GM12878 (cell line): ENCODE results near the gene NOL11. TPM values are rescaled to one million over a fixed set of nuclear protein-coding genes. Genes with fewer than 3 reads are reported as not detected.

ENCODE experiments used
- ATF2 ChIP-seq: IDR thresholded peaks from 2 replicates; pipeline ENCODE4 v1.6.1; 2012; ENCODE audit warnings: low read length, inconsistent platforms
- BHLHE40 ChIP-seq, 2 experiments: fragments of 450-650 bp in 1 of 2; IDR thresholded peaks; 2 replicates each; pipeline ENCODE4 v1.6.1; 2011 to 2017; ENCODE audit warnings: low read depth in 2 of 2, borderline replicate concordance in 1 of 2, improper control_type of control experiment in 1 of 2, low read length in 1 of 2, mild to moderate bottlenecking in 1 of 2
- BMI1 ChIP-seq: fragments of 450-650 bp; IDR thresholded peaks from 2 replicates; pipeline ENCODE4 v1.6.1; 2016; ENCODE audit warnings: mild to moderate bottlenecking, moderate library complexity, borderline replicate concordance
- EGR1 ChIP-seq, 2 experiments: IDR thresholded peaks; 1 replicate in 1 of 2; 2 replicates in 1 of 2; pipeline ENCODE4 v1.6.1; 2011 to 2012; ENCODE audit warnings: low read depth in 2 of 2, low read length in 2 of 2, borderline replicate concordance in 1 of 2, mild to moderate bottlenecking in 1 of 2, moderate library complexity in 1 of 2
- ELK1 ChIP-seq: IDR thresholded peaks from 2 replicates; pipeline ENCODE4 v1.6.1; 2012; ENCODE audit warnings: low read depth, low read length, improper control_type of control experiment
- ETV6 ChIP-seq, 2 experiments: fragments of 450-650 bp in 1 of 2; IDR thresholded peaks in 1 of 2; conservative IDR thresholded peaks in 1 of 2; 2 replicates each; pipeline ENCODE4 v1.6.1; 2014; ENCODE audit warnings: antibody characterized with exemption in 1 of 2, borderline replicate concordance in 1 of 2, low read depth in 1 of 2, mild to moderate bottlenecking in 1 of 2, moderate library complexity in 1 of 2
- IKZF1 ChIP-seq: fragments of 450-650 bp; conservative IDR thresholded peaks from 2 replicates; pipeline ENCODE4 v1.6.1; 2017; ENCODE audit warnings: antibody characterized with exemption, mild to moderate bottlenecking
- KLF5 ChIP-seq: fragments of 450-650 bp; IDR thresholded peaks from 2 replicates; pipeline ENCODE4 v1.6.1; 2014; ENCODE audit warnings: mild to moderate bottlenecking; ENCODE audit not compliant: partially characterized antibody
- NBN ChIP-seq: fragments of 450-650 bp; IDR thresholded peaks from 2 replicates; pipeline ENCODE4 v1.6.1; 2016
- NR2C2 ChIP-seq: IDR thresholded peaks from 2 replicates; pipeline ENCODE4 v1.6.1; 2011; ENCODE audit warnings: borderline replicate concordance, low read depth; ENCODE audit not compliant: control insufficient read depth, insufficient read length
- NR2F1 ChIP-seq: fragments of 450-650 bp; conservative IDR thresholded peaks from 2 replicates; pipeline ENCODE4 v1.6.1; 2017; ENCODE audit warnings: mild to moderate bottlenecking
- RAD51 ChIP-seq: fragments of 450-650 bp; IDR thresholded peaks from 2 replicates; pipeline ENCODE4 v1.6.1; 2016; ENCODE audit warnings: moderate library complexity, mild to moderate bottlenecking, inconsistent platforms
- RCOR1 ChIP-seq: conservative IDR thresholded peaks from 2 replicates; pipeline ENCODE4 v1.6.1; 2012; ENCODE audit warnings: low read depth, low read length, improper control_type of control experiment
- RELA ChIP-seq: fragments of 450-650 bp; IDR thresholded peaks from 2 replicates; pipeline ENCODE4 v1.8.0; 2014; ENCODE audit warnings: borderline replicate concordance; ENCODE audit not compliant: partially characterized antibody
- RELB ChIP-seq: fragments of 450-650 bp; IDR thresholded peaks from 2 replicates; pipeline ENCODE4 v1.6.1; 2017; ENCODE audit warnings: low read depth, mild to moderate bottlenecking, moderate library complexity
- SMAD5 ChIP-seq: IDR thresholded peaks from 2 replicates; pipeline ENCODE4 v1.6.1; 2016; ENCODE audit warnings: antibody characterized with exemption, low read depth
- SRF ChIP-seq, 2 experiments: IDR thresholded peaks; 2 replicates each; pipeline ENCODE4 v1.6.1; 2011; ENCODE audit warnings: low read depth in 2 of 2, low read length in 2 of 2, mild to moderate bottlenecking in 1 of 2, moderate library complexity in 1 of 2
- ZNF207 ChIP-seq: fragments of 450-650 bp; IDR thresholded peaks from 2 replicates; pipeline ENCODE4 v1.6.1; 2014; ENCODE audit warnings: antibody characterized with exemption, mild to moderate bottlenecking, borderline replicate concordance
- polyA plus RNA-seq, 11 experiments: library from polyadenylated mRNA; depleted of rRNA in 4 of 11; unstranded in 6 of 11; stranded (reverse) in 5 of 11; fragments of >200 nt; fragmentation: Nextera tagmentation in 4 of 11; fragmentation: Illumina TruSeq in 1 of 11; extraction: Ambion mirVana in 4 of 11; extraction: Trizol in 1 of 11; gene quantifications; 1 replicate in 1 of 11; 2 replicates in 10 of 11; pipeline versions ENCODE4 v1.2.1 to v1.2.3, GENCODE V29; 2011 to 2016; ENCODE audit warnings: inconsistent platforms in 2 of 11, missing spikeins in 2 of 11, low read depth in 1 of 11
- total RNA-seq, 4 experiments: library from RNA; depleted of rRNA in 3 of 4; stranded (reverse); fragments of >200 nt in 3 of 4; fragmentation: Illumina TruSeq in 1 of 4; extraction: Trizol in 1 of 4; gene quantifications; 2 replicates each; pipeline versions ENCODE4 v1.2.1 to v1.2.3, GENCODE V29; 2013 to 2021
- TF ChIP-seq, protein P1 (sequence below): fragments of 450-650 bp; IDR thresholded peaks from 2 replicates; pipeline ENCODE4 v1.6.1; 2018; ENCODE audit warnings: borderline replicate concordance, mild to moderate bottlenecking; ENCODE audit not compliant: partially characterized antibody

NOL11 gene
- total and polyA plus RNA-seq, 10 of the 15 experiments (the other 5 are each of a cell fraction or from before 2014, with no cell fraction given): 54.8 to 130 (median 94.6) TPM

DNA sequence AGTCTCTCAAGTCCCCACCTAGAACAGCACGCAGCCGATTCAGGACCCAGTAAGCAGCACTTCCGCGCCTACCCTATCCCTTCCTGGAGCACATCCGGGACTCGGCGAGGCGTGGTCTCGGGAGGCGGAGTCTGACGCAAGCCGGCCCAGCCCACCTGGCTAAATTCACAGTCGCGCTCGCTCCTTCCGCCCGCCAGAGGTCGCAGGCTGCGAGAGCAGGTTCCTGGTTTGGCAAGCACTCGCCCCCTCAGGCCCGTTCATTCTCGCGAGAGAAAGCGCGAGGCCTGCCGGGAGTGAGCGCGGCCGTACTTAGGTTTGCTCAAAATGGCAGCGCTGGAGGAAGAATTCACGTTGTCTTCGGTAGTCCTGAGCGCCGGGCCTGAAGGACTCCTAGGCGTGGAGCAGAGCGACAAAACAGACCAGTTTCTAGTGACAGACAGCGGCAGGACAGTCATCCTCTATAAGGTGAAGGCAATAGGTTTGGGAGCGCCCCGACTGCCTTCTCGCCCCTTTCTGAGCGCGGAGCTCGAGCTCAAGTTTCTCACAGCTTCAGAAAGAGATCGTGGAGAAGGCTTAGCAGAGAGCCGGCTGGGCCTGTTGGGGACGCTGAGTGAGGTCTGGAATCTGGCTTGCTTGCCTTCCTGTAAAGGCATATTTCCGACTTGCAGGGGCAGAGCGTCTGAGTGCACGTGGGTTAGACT is at the start of gene NOL11 (continued):
- TF ChIP-seq ELK1: peak; percentile 85
- TF ChIP-seq RCOR1: peak; percentile 98
- TF ChIP-seq RELB: peak; percentile 97
- TF ChIP-seq ETV6 (conservative IDR thresholded peaks at IDR 0.05 in 1 of 2, IDR thresholded peaks at IDR 0.05 in 1 of 2; ENCODE audit: borderline replicate concordance in 1 of 2, low read depth in 1 of 2): peak in 1 of 2 experiments; percentile 68; a peak in 1 of 4 replicates
- TF ChIP-seq RAD51: no peak
- TF ChIP-seq KLF5: no peak
- peak in 1 of 2 experiments; percentile 96; a peak in 2 of 3 replicates for TF ChIP-seq EGR1 (IDR thresholded peaks at IDR 0.05; ENCODE audit: borderline replicate concordance in 1 of 2, low read depth in 2 of 2, low read length in 2 of 2)
- no peak for TF ChIP-seq ATF2
- peak; percentile 95 for TF ChIP-seq SMAD5
- peak; percentile 34 to 72; a peak in 3 of 4 replicates for TF ChIP-seq SRF (IDR thresholded peaks at IDR 0.05; ENCODE audit: low read depth in 2 of 2, low read length in 2 of 2)
- TF ChIP-seq, protein P1, sequence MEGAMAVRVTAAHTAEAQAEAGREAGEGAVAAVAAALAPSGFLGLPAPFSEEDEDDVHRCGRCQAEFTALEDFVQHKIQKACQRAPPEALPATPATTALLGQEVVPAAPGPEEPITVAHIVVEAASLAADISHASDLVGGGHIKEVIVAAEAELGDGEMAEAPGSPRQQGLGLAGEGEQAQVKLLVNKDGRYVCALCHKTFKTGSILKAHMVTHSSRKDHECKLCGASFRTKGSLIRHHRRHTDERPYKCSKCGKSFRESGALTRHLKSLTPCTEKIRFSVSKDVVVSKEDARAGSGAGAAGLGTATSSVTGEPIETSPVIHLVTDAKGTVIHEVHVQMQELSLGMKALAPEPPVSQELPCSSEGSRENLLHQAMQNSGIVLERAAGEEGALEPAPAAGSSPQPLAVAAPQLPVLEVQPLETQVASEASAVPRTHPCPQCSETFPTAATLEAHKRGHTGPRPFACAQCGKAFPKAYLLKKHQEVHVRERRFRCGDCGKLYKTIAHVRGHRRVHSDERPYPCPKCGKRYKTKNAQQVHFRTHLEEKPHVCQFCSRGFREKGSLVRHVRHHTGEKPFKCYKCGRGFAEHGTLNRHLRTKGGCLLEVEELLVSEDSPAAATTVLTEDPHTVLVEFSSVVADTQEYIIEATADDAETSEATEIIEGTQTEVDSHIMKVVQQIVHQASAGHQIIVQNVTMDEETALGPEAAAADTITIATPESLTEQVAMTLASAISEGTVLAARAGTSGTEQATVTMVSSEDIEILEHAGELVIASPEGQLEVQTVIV: peak; percentile 86
- no peak for TF ChIP-seq NR2C2
- peak; percentile 66 for TF ChIP-seq NBN
- TF ChIP-seq BMI1: no peak
- peak; percentile 81 for TF ChIP-seq RELA
- TF ChIP-seq IKZF1: peak; percentile 57
- peak; percentile 48 to 70 for TF ChIP-seq BHLHE40 (IDR thresholded peaks at IDR 0.05; ENCODE audit: borderline replicate concordance in 1 of 2, low read depth in 2 of 2, low read length in 1 of 2)
- TF ChIP-seq NR2F1: no peak
- TF ChIP-seq ZNF207: peak; percentile 97
